Liver (tissue), 9 donors: ENCODE measurements around the gene ANKRD29. TPM values are rescaled to one million over a fixed set of nuclear protein-coding genes. Genes with fewer than 3 reads are reported as not detected.

Experiments
- DNase-seq: peaks from one replicate; pipeline ENCODE4 v3.0.0-alpha.2; 2017; ENCODE audit warnings: low spot score
- H3K27ac ChIP-seq, 2 donors: one replicate each; pipeline ENCODE4 v1.7.0; 2013; ENCODE audit warnings: inconsistent platforms in 2 of 2, low read length in 2 of 2, control low read depth in 1 of 2, low read depth in 1 of 2, mild to moderate bottlenecking in 1 of 2
- H3K27me3 ChIP-seq, 4 donors: one replicate each; pipeline versions ENCODE4 v1.6.1 to v1.7.0; 2013; ENCODE audit warnings: low read length in 3 of 4, inconsistent platforms in 1 of 4, mild to moderate bottlenecking in 1 of 4, moderate library complexity in 1 of 4; ENCODE audit not compliant: control insufficient read depth in 4 of 4, insufficient read depth in 4 of 4
- H3K36me3 ChIP-seq, 4 donors: one replicate each; pipeline versions ENCODE4 v1.6.1 to v1.7.0; 2013; ENCODE audit warnings: low read length in 3 of 4, mild to moderate bottlenecking in 3 of 4, low read depth in 1 of 4, moderate library complexity in 1 of 4; ENCODE audit not compliant: control insufficient read depth in 4 of 4, insufficient read depth in 3 of 4
- H3K4me1 ChIP-seq, 4 donors: one replicate each; pipeline versions ENCODE4 v1.6.1 to v1.7.0; 2013; ENCODE audit warnings: low read length in 3 of 4, mild to moderate bottlenecking in 3 of 4, moderate library complexity in 1 of 4; ENCODE audit not compliant: control insufficient read depth in 4 of 4, insufficient read depth in 4 of 4
- H3K4me3 ChIP-seq, 3 donors: one replicate each; pipeline versions ENCODE4 v1.6.1 to v1.7.0; 2013; ENCODE audit warnings: low read length in 3 of 3, control low read depth in 1 of 3, low read depth in 1 of 3, mild to moderate bottlenecking in 1 of 3
- H3K9ac ChIP-seq, 2 donors: one replicate each; pipeline ENCODE4 v1.7.0; 2013; ENCODE audit warnings: low read length in 2 of 2, mild to moderate bottlenecking in 2 of 2, moderate library complexity in 2 of 2, control low read depth in 1 of 2, low read depth in 1 of 2
- H3K9me3 ChIP-seq, 4 donors: one replicate each; pipeline versions ENCODE4 v1.6.1 to v1.7.0; 2013; ENCODE audit warnings: low read length in 3 of 4; ENCODE audit not compliant: control insufficient read depth in 4 of 4
- ATF3 ChIP-seq: IDR thresholded peaks from 2 replicates; pipeline ENCODE4 v1.6.1; 2016; ENCODE audit warnings: antibody characterized with exemption
- CTCF ChIP-seq: fragments of 150-350 bp; IDR thresholded peaks from 2 replicates; pipeline ENCODE4 v1.5.1; 2017; ENCODE audit warnings: improper control_type of control experiment, low read depth, low read length; ENCODE audit not compliant: missing input control
- EGR1 ChIP-seq, 2 donors: IDR thresholded peaks; 2 replicates each; pipeline ENCODE4 v1.6.1; 2016 to 2018; ENCODE audit warnings: antibody characterized with exemption in 2 of 2, low read depth in 2 of 2
- FOXA2 ChIP-seq: IDR thresholded peaks from 2 replicates; pipeline ENCODE4 v1.6.1; 2016; ENCODE audit warnings: antibody characterized with exemption
- GABPA ChIP-seq, 2 donors: IDR thresholded peaks in 1 of 2; conservative IDR thresholded peaks in 1 of 2; 2 replicates each; pipeline ENCODE4 v1.6.1; 2016; ENCODE audit warnings: antibody characterized with exemption in 2 of 2, mild to moderate bottlenecking in 1 of 2, moderate library complexity in 1 of 2
- HNF4A ChIP-seq, 2 donors: conservative IDR thresholded peaks; 2 replicates each; pipeline ENCODE4 v1.6.1; 2016; ENCODE audit warnings: antibody characterized with exemption in 2 of 2, mild to moderate bottlenecking in 2 of 2
- HNF4G ChIP-seq: IDR thresholded peaks from 2 replicates; pipeline ENCODE4 v1.6.1; 2016; ENCODE audit warnings: antibody characterized with exemption
- JUND ChIP-seq, 2 donors: IDR thresholded peaks; 2 replicates each; pipeline ENCODE4 v1.6.1; 2016; ENCODE audit warnings: antibody characterized with exemption in 2 of 2
- MAX ChIP-seq: IDR thresholded peaks from 2 replicates; pipeline ENCODE4 v1.6.1; 2016; ENCODE audit warnings: antibody characterized with exemption
- NR2F2 ChIP-seq: IDR thresholded peaks from 2 replicates; pipeline ENCODE4 v1.6.1; 2016; ENCODE audit warnings: antibody characterized with exemption
- RAD21 ChIP-seq, 2 donors: IDR thresholded peaks; 2 replicates each; pipeline ENCODE4 v1.6.1; 2016; ENCODE audit warnings: antibody characterized with exemption in 2 of 2, mild to moderate bottlenecking in 2 of 2
- REST ChIP-seq: IDR thresholded peaks from 2 replicates; pipeline ENCODE4 v1.6.1; 2016; ENCODE audit warnings: antibody characterized with exemption, mild to moderate bottlenecking
- RXRA ChIP-seq, 2 donors: IDR thresholded peaks; 2 replicates each; pipeline ENCODE4 v1.6.1; 2017 to 2018; ENCODE audit warnings: antibody characterized with exemption in 2 of 2, mild to moderate bottlenecking in 1 of 2
- SP1 ChIP-seq: IDR thresholded peaks from 2 replicates; pipeline ENCODE4 v1.6.1; 2018; ENCODE audit warnings: antibody characterized with exemption, mild to moderate bottlenecking
- TAF1 ChIP-seq: conservative IDR thresholded peaks from 2 replicates; pipeline ENCODE4 v1.6.1; 2016; ENCODE audit warnings: antibody characterized with exemption, mild to moderate bottlenecking
- YY1 ChIP-seq: IDR thresholded peaks from 2 replicates; pipeline ENCODE4 v1.6.1; 2016; ENCODE audit warnings: antibody characterized with exemption, mild to moderate bottlenecking
- ZBTB33 ChIP-seq: IDR thresholded peaks from 2 replicates; pipeline ENCODE4 v1.6.1; 2016; ENCODE audit warnings: antibody characterized with exemption
- WGBS: extraction: QIAGEN DNeasy Blood & Tissue Kit; methylation state at CpG from one replicate; pipeline ENCODE4 v1.1.7; 2013; 5-methylcytosine and 5-hydroxymethylcytosine counted together
- polyA plus RNA-seq, 2 donors: library from polyadenylated mRNA; stranded (reverse) in 1 of 2; unstranded in 1 of 2; fragments of 200-250 nt in 1 of 2; fragments of >200 nt in 1 of 2; fragmentation: Nextera tagmentation in 1 of 2; extraction: Ambion mirVana in 1 of 2; gene quantifications; one replicate each; pipeline versions ENCODE4 v1.2.1 to v1.2.3, GENCODE V29; 2013 to 2015
- total RNA-seq, 2 donors: library from RNA; depleted of rRNA; stranded (reverse); fragments of >200 nt; gene quantifications; one replicate each; pipeline ENCODE4 v1.2.3, GENCODE V29; 2014
- donor health status: healthy.
- donor health status: healthy.
- donor health status: healthy.
- donor health status: healthy.
- donor health status: healthy.

ANKRD29 gene
- total and polyA plus RNA-seq, 4 donors = 0.14 to 0.50 (median 0.33) TPM

- Histone ChIP-seq H3K27ac (no peak overlapping the region), H3K27me3 (no peaks in the 10 kb centered on the region), H3K4me1 (no peaks in the 10 kb centered on the region), H3K9ac (no peak overlapping the region), H3K9me3 (peaks cover 6 to 12% (median 10%) of the 10 kb centered on the region in 4 donors), H3K4me3 (no peak overlapping the region), H3K36me3 (no peaks in the 10 kb centered on the region)
- DNase-seq = no peak
- WGBS = 92% methylated on average over 4 of the region's 4 CpGs
- TF ChIP-seq ATF3 (no peak), MAX (no peak), SP1 (no peak), FOXA2 (no peak), ZBTB33 (no peak), JUND (IDR thresholded peaks at IDR 0.05) (no peak), YY1 (no peak), RAD21 (IDR thresholded peaks at IDR 0.05) (no peak), HNF4G (no peak), REST (no peak), CTCF (no peak), NR2F2 (no peak), RXRA (IDR thresholded peaks at IDR 0.05) (no peak)
These were observed 17.0 kb downstream of the ANKRD29 start for GRCh38 chr18:23645568-23646175.

- WGBS = 91% methylated on average over 2 of the region's 2 CpGs
- no peak for TF ChIP-seq CTCF
- TF ChIP-seq RAD21 (IDR thresholded peaks at IDR 0.05) = no peak
- no peak for TF ChIP-seq GABPA (IDR thresholded peaks at IDR 0.05 in 1 of 2, conservative IDR thresholded peaks at IDR 0.05 in 1 of 2)
- TF ChIP-seq NR2F2 = no peak
- TF ChIP-seq YY1 = no peak
- TF ChIP-seq FOXA2 = no peak
- no peak for TF ChIP-seq SP1
- TF ChIP-seq ZBTB33 = no peak
- TF ChIP-seq TAF1 = no peak
- TF ChIP-seq EGR1 (IDR thresholded peaks at IDR 0.05; ENCODE audit: low read depth in 2 of 2) = no peak
- no peak for TF ChIP-seq HNF4A (conservative IDR thresholded peaks at IDR 0.05)
- TF ChIP-seq HNF4G = no peak
- no peak for TF ChIP-seq RXRA (IDR thresholded peaks at IDR 0.05)
- TF ChIP-seq JUND (IDR thresholded peaks at IDR 0.05) = no peak
- no peak for TF ChIP-seq MAX
These were observed 18.8 kb downstream of the ANKRD29 start for GRCh38 chr18:23643815-23644490.

More at GRCh38 chr18:23643815-23644490, 18.8 kb downstream of the ANKRD29 start:
- H3K9me3 ChIP-seq = peaks cover 6 to 12% (median 10%) of the 10 kb centered on the region in 4 donors
- no peaks in the 10 kb centered on the region for H3K27me3 ChIP-seq
- no peaks in the 10 kb centered on the region for H3K36me3 ChIP-seq
- H3K4me3 ChIP-seq = no peak overlapping the region
- H3K4me1 ChIP-seq = no peaks in the 10 kb centered on the region
- no peak for DNase-seq
- no peak overlapping the region for H3K9ac ChIP-seq
- no peak overlapping the region for H3K27ac ChIP-seq
